HFFc6 (cell line): ENCODE results near the gene SP140. TPM values are rescaled to one million over a fixed set of nuclear protein-coding genes. Genes with fewer than 3 reads are reported as not detected.

Source experiments
- DNase-seq: peaks from one replicate; pipeline ENCODE4 v3.0.0-alpha.2; 2018
- H3K27ac Mint-ChIP-seq: 2 replicates; pipeline ENCODE4 v1.8.0; 2020; ENCODE audit warnings: mild to moderate bottlenecking, mixed read lengths
- H3K27me3 Mint-ChIP-seq: 2 replicates; pipeline ENCODE4 v1.8.0; 2021; ENCODE audit warnings: mild to moderate bottlenecking, moderate library complexity, mixed read lengths; ENCODE audit not compliant: insufficient read depth
- H3K36me3 Mint-ChIP-seq: 2 replicates; pipeline ENCODE4 v1.8.0; 2021; ENCODE audit warnings: low read depth, mixed read lengths
- H3K4me1 Mint-ChIP-seq: 2 replicates; pipeline ENCODE4 v1.8.0; 2020; ENCODE audit warnings: low read depth, mixed read lengths
- H3K4me3 Mint-ChIP-seq: 2 replicates; pipeline ENCODE4 v1.8.0; 2020; ENCODE audit warnings: mild to moderate bottlenecking, moderate library complexity, mixed read lengths
- H3K9me3 Mint-ChIP-seq: 2 replicates; pipeline ENCODE4 v1.8.0; 2020; ENCODE audit warnings: mild to moderate bottlenecking, mixed read lengths
- CTCF ChIP-seq: fragments of 200-600 bp; sonication (generic); IDR thresholded peaks from 2 replicates; pipeline ENCODE4 v1.5.0; 2021; ENCODE audit warnings: antibody characterized with exemption, mild to moderate bottlenecking
- total RNA-seq, 6 experiments: library from RNA; stranded (reverse); fragmentation: NEBNext Ultra II Directional; extraction: Animal tissue kit (Norgen Biotek cat#: 25700); gene quantifications; 2 replicates in 1 of 6; 3 replicates in 5 of 6; pipeline ENCODE4 v1.2.3, GENCODE V29; 2021

Gene SP140
- total RNA-seq, 6 experiments from 2014 or later = 0.12 to 1.6 (median 0.69) TPM

- H3K36me3 Mint-ChIP-seq = peaks cover 12% of the 10 kb centered on the region
Measured at GRCh38 chr2:230234122-230234722, 8.7 kb downstream of the SP140 start.

GRCh38 chr2:230234845-230235244 lies 9.3 kb downstream of the SP140 start:
- Mint-ChIP-seq H3K27me3 (no peaks in the 10 kb centered on the region; the same call in 1 of the 2 replicates), H3K4me1 (peaks cover 35% of the 10 kb centered on the region), H3K4me3 (peak overlapping the region; percentile 40; the same call in 1 of the 2 replicates), H3K27ac (no peak overlapping the region), H3K36me3 (peaks cover 10% of the 10 kb centered on the region), H3K9me3 (peaks cover 16% of the 10 kb centered on the region)
- TF ChIP-seq CTCF = no peak
- DNase-seq = no peak

More at GRCh38 chr2:230234122-230234722, 8.7 kb downstream of the SP140 start:
- TF ChIP-seq CTCF = no peak
- Mint-ChIP-seq H3K4me1 (peaks cover 38% of the 10 kb centered on the region), H3K9me3 (peaks cover 18% of the 10 kb centered on the region), H3K27me3 (no peaks in the 10 kb centered on the region; the same call in 1 of the 2 replicates), H3K4me3 (no peak overlapping the region), H3K27ac (no peak overlapping the region)
- no peak for DNase-seq

- H3K27ac Mint-ChIP-seq = no peak overlapping the region
- peaks cover 9% of the 10 kb centered on the region for H3K27me3 Mint-ChIP-seq
- H3K36me3 Mint-ChIP-seq = no peaks in the 10 kb centered on the region
- no peak for TF ChIP-seq CTCF
- no peak overlapping the region for H3K4me3 Mint-ChIP-seq
- DNase-seq = no peak
- H3K4me1 Mint-ChIP-seq = no peaks in the 10 kb centered on the region
- no peaks in the 10 kb centered on the region for H3K9me3 Mint-ChIP-seq
Measured at GRCh38 chr2:230244211-230244610, 18.7 kb downstream of the SP140 start.

GRCh38 chr2:230246206-230246605 lies 20.7 kb downstream of the SP140 start:
- H3K4me1 Mint-ChIP-seq = no peaks in the 10 kb centered on the region
- no peak for TF ChIP-seq CTCF
- DNase-seq = no peak
- no peaks in the 10 kb centered on the region for H3K9me3 Mint-ChIP-seq
- no peak overlapping the region for H3K27ac Mint-ChIP-seq
- H3K36me3 Mint-ChIP-seq = no peaks in the 10 kb centered on the region
- H3K27me3 Mint-ChIP-seq = peaks cover 7% of the 10 kb centered on the region
- H3K4me3 Mint-ChIP-seq = no peak overlapping the region

GRCh38 chr2:230250231-230250630 lies 24.7 kb downstream of the SP140 start:
- H3K4me3 Mint-ChIP-seq = no peak overlapping the region
- no peaks in the 10 kb centered on the region for H3K27me3 Mint-ChIP-seq
- H3K27ac Mint-ChIP-seq = no peak overlapping the region
- DNase-seq = no peak
- TF ChIP-seq CTCF = no peak
- H3K9me3 Mint-ChIP-seq = no peaks in the 10 kb centered on the region
- no peaks in the 10 kb centered on the region for H3K4me1 Mint-ChIP-seq
- H3K36me3 Mint-ChIP-seq = no peaks in the 10 kb centered on the region
